Uterus (tissue), 2 donors: ENCODE results near the gene MCTP2.

Experiments
- POLR2A ChIP-seq, 2 donors: fragments of 450-650 bp; IDR thresholded peaks; one replicate each; pipeline ENCODE4 v1.6.1; 2016; ENCODE audit warnings: antibody characterized with exemption in 2 of 2, mild to moderate bottlenecking in 1 of 2, moderate library complexity in 1 of 2
- TF ChIP-seq, protein P1 (sequence below), 4 experiments: fragments of 200-600 bp in 2 of 4; fragments of 450-650 bp in 2 of 4; sonication (generic) in 2 of 4; IDR thresholded peaks; one replicate each; pipeline ENCODE4 v1.5.1; 2016 to 2019; ENCODE audit warnings: antibody characterized with exemption in 4 of 4, mild to moderate bottlenecking in 2 of 4, moderate library complexity in 1 of 4

GRCh38 chr15:94477913-94478553 lies 246.7 kb downstream of the MCTP2 start:
- TF ChIP-seq, protein P1, sequence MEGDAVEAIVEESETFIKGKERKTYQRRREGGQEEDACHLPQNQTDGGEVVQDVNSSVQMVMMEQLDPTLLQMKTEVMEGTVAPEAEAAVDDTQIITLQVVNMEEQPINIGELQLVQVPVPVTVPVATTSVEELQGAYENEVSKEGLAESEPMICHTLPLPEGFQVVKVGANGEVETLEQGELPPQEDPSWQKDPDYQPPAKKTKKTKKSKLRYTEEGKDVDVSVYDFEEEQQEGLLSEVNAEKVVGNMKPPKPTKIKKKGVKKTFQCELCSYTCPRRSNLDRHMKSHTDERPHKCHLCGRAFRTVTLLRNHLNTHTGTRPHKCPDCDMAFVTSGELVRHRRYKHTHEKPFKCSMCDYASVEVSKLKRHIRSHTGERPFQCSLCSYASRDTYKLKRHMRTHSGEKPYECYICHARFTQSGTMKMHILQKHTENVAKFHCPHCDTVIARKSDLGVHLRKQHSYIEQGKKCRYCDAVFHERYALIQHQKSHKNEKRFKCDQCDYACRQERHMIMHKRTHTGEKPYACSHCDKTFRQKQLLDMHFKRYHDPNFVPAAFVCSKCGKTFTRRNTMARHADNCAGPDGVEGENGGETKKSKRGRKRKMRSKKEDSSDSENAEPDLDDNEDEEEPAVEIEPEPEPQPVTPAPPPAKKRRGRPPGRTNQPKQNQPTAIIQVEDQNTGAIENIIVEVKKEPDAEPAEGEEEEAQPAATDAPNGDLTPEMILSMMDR (IDR thresholded peaks at IDR 0.05), result no peak
- TF ChIP-seq POLR2A (IDR thresholded peaks at IDR 0.05), result no peak
